ENCODE data around the gene CTNNA3.

Gene CTNNA3

DNA sequence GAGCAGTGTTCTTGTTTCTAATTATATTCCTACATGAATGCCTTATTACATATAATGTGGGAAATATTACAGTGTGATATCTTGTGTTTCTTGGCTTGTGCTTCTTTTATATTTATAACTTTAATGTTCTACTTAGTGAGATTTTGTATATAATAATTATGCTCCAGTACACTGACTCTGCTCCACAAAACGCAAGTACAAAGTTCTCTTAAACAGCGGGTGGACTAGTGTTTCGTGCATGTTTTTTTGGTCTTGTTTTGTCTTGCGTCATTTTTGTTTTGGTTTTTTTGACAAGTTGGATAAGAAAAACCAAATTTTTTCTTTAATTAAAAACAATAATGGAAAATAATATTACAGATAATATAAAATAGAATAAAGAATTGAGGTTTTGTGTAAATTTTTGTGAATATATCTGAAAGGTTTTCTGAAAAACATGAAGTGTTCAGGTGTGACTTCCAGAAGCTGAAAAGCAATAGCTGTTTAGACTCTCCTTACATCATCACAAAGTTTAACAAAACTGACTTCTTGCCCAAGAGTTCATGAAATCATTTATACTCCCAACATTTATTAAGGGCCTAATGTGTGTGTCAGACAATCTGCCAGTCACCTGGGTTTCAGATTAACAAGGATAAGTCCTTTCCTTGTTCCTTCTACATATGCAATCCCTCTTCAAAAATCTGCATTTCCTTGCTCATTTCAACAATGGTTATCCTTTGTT lies 438.4 kb downstream of the CTNNA3 start:
- Histone ChIP-seq H3K9me3 (no peaks in the 10 kb centered on the region), H3K27ac (no peak overlapping the region), H3K36me3 (no peaks in the 10 kb centered on the region), H3K4me1 (ENCODE audit: control insufficient read depth in 1 of 2, insufficient read depth in 1 of 2, low read depth in 1 of 2, low read length in 1 of 2) (no peaks in the 10 kb centered on the region), H3K4me3 (ENCODE audit: low read depth in 1 of 2, low read length in 1 of 2) (no peak overlapping the region), H3K27me3 (no peaks in the 10 kb centered on the region)
- TF ChIP-seq, protein P1, sequence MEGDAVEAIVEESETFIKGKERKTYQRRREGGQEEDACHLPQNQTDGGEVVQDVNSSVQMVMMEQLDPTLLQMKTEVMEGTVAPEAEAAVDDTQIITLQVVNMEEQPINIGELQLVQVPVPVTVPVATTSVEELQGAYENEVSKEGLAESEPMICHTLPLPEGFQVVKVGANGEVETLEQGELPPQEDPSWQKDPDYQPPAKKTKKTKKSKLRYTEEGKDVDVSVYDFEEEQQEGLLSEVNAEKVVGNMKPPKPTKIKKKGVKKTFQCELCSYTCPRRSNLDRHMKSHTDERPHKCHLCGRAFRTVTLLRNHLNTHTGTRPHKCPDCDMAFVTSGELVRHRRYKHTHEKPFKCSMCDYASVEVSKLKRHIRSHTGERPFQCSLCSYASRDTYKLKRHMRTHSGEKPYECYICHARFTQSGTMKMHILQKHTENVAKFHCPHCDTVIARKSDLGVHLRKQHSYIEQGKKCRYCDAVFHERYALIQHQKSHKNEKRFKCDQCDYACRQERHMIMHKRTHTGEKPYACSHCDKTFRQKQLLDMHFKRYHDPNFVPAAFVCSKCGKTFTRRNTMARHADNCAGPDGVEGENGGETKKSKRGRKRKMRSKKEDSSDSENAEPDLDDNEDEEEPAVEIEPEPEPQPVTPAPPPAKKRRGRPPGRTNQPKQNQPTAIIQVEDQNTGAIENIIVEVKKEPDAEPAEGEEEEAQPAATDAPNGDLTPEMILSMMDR (IDR thresholded peaks at IDR 0.05), result no peak

DNA sequence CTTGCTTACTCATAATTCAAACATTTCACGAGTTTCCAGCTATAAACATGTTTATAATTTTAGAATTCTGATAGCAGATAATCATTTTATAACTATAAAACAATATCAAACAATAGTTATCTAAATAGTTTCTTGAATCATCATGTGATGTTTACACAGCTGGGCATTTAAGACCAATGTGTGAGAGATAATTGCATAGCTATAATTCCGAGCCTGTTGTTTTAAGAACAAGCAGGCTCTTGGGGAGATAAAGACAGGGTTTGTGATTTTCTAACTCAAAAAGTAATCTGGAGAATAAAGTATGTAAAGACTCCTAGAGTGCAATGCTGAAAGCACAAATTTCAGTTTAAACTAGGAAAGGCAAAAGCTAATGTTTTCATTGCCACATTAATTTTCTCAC lies 439.0 kb downstream of the CTNNA3 start:
- H3K36me3 ChIP-seq, result no peaks in the 10 kb centered on the region
- no peaks in the 10 kb centered on the region for H3K4me1 ChIP-seq (ENCODE audit: control insufficient read depth in 1 of 2, insufficient read depth in 1 of 2, low read depth in 1 of 2, low read length in 1 of 2)
- H3K4me3 ChIP-seq (ENCODE audit: low read depth in 1 of 2, low read length in 1 of 2), result no peak overlapping the region
- H3K27me3 ChIP-seq, result no peaks in the 10 kb centered on the region
- TF ChIP-seq, protein P1 (IDR thresholded peaks at IDR 0.05), result no peak
- H3K27ac ChIP-seq, result no peak overlapping the region
- H3K9me3 ChIP-seq, result no peaks in the 10 kb centered on the region

- H3K27ac ChIP-seq, result no peak overlapping the region
- TF ChIP-seq, protein P1 (IDR thresholded peaks at IDR 0.05), result no peak
- H3K4me1 ChIP-seq (ENCODE audit: control insufficient read depth in 1 of 2, insufficient read depth in 1 of 2, low read depth in 1 of 2, low read length in 1 of 2), result no peaks in the 10 kb centered on the region
- no peaks in the 10 kb centered on the region for H3K27me3 ChIP-seq
- no peak overlapping the region for H3K4me3 ChIP-seq (ENCODE audit: low read depth in 1 of 2, low read length in 1 of 2)
- no peaks in the 10 kb centered on the region for H3K36me3 ChIP-seq
- H3K9me3 ChIP-seq, result no peaks in the 10 kb centered on the region
Observed at GRCh38 chr10:67250686-67251085, 445.3 kb downstream of the CTNNA3 start.

DNA sequence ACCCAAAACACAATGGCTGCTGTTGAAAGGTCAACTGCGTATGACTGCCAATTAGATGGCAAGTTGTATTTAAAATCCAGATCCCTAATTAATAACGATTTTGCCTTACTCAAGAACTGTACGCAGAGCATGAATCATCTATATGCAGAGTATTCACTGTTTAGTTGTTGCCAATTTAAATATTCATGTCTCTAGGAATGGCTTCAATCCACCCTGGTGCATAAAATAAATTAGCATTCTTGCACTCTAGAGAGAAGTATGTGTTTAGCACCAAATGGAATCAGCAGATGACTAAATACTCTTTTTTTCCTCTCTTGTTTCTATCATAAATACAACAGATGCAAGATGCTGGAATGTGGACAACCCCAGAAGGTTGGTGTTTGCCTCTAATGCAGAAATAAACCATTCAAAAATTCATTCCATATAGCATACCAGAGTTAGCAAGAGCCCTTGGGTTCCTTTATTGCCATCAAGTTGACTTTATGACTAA lies 449.9 kb downstream of the CTNNA3 start:
- no peak overlapping the region for H3K4me3 ChIP-seq (ENCODE audit: low read depth in 1 of 2, low read length in 1 of 2)
- no peak overlapping the region for H3K27ac ChIP-seq
- no peaks in the 10 kb centered on the region for H3K27me3 ChIP-seq
- TF ChIP-seq, protein P1 (IDR thresholded peaks at IDR 0.05), result no peak
- H3K36me3 ChIP-seq, result no peaks in the 10 kb centered on the region
- H3K9me3 ChIP-seq, result no peaks in the 10 kb centered on the region
- H3K4me1 ChIP-seq (ENCODE audit: control insufficient read depth in 1 of 2, insufficient read depth in 1 of 2, low read depth in 1 of 2, low read length in 1 of 2), result no peaks in the 10 kb centered on the region

DNA sequence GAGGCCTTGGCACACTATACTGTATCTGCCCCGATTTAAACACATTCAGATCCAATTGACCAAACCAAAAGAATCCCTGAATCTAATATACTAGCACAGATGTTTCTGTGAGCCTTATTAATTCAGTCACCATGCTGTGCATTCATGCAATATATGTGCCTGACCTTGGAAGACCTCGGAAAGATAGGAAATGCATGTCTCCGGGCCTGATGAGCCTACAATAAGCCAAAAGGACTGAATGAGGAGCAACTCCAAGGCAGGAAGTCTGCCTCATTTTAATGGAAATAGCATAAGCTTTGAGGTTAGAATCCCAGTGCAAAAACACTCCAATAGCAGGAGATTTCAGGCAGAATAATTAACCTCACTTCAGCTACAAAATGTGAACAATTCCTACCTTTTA lies 453.5 kb downstream of the CTNNA3 start:
- TF ChIP-seq, protein P1 (IDR thresholded peaks at IDR 0.05), result no peak
- H3K9me3 ChIP-seq, result no peaks in the 10 kb centered on the region
- H3K4me3 ChIP-seq (ENCODE audit: low read depth in 1 of 2, low read length in 1 of 2), result no peak overlapping the region
- no peaks in the 10 kb centered on the region for H3K4me1 ChIP-seq (ENCODE audit: control insufficient read depth in 1 of 2, insufficient read depth in 1 of 2, low read depth in 1 of 2, low read length in 1 of 2)
- H3K36me3 ChIP-seq, result no peaks in the 10 kb centered on the region
- no peak overlapping the region for H3K27ac ChIP-seq
- no peaks in the 10 kb centered on the region for H3K27me3 ChIP-seq
